GM12864 (cell line): ENCODE measurements around the gene MTIF3.

Experiments used
- DNase-seq: peaks from one replicate; pipeline ENCODE4 v3.0.0-alpha.2; 2011; ENCODE audit warnings: low read depth
- H3K4me3 ChIP-seq: 2 replicates; pipeline ENCODE4 v1.5.1; 2011; ENCODE audit warnings: mild to moderate bottlenecking, low read depth, low read length, control low read depth
- TF ChIP-seq, protein P1 (sequence below): IDR thresholded peaks from 2 replicates; pipeline ENCODE4 v1.5.1; 2011; ENCODE audit warnings: low read depth, mild to moderate bottlenecking, moderate library complexity, low read length, control low read depth, inconsistent platforms; ENCODE audit errors: missing control alignments

MTIF3 gene

DNA sequence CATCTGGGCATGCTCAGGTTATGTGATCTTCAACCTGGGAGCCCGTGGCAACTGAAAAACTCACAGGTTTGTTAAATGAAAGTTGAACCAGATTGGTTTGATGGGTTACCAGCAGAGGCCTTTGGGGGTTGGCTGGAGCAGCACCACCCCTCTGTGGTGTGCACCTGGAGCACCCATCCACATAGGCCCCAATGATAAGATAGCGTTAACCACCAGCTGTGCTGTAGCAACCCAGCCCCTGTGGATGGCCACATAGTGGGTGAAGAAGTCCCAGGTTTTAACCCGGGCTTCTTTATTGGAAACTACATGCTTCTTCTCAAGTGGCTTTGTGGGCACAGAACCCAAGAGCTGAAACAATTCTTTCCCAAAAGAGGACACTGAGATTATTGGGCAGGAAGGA is 22.6 kb upstream of the MTIF3 start:
- no peak for DNase-seq
- TF ChIP-seq, protein P1, sequence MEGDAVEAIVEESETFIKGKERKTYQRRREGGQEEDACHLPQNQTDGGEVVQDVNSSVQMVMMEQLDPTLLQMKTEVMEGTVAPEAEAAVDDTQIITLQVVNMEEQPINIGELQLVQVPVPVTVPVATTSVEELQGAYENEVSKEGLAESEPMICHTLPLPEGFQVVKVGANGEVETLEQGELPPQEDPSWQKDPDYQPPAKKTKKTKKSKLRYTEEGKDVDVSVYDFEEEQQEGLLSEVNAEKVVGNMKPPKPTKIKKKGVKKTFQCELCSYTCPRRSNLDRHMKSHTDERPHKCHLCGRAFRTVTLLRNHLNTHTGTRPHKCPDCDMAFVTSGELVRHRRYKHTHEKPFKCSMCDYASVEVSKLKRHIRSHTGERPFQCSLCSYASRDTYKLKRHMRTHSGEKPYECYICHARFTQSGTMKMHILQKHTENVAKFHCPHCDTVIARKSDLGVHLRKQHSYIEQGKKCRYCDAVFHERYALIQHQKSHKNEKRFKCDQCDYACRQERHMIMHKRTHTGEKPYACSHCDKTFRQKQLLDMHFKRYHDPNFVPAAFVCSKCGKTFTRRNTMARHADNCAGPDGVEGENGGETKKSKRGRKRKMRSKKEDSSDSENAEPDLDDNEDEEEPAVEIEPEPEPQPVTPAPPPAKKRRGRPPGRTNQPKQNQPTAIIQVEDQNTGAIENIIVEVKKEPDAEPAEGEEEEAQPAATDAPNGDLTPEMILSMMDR = no peak
- H3K4me3 ChIP-seq = no peak overlapping the region

DNA sequence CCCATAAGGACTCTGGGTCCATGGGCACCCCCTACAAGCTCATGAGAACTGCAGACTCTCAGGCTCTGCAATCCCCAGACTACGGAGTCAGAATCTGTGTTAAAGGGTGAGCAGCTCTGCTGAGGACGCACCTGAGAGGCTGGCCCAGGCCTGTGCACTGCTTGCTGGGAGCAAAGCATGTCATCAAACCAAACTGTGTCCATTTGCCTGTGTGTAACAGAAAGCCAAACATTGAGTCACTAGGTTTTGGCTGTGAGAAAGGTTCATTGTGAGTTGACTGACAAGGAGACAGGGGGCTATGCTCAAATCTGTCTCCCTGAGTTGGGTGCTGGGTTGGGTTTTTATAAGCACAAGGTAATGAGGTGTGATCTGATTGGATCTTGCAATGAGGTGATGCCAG is 22.1 kb upstream of the MTIF3 start:
- H3K4me3 ChIP-seq = no peak overlapping the region
- DNase-seq = no peak
- TF ChIP-seq, protein P1 = no peak

DNA sequence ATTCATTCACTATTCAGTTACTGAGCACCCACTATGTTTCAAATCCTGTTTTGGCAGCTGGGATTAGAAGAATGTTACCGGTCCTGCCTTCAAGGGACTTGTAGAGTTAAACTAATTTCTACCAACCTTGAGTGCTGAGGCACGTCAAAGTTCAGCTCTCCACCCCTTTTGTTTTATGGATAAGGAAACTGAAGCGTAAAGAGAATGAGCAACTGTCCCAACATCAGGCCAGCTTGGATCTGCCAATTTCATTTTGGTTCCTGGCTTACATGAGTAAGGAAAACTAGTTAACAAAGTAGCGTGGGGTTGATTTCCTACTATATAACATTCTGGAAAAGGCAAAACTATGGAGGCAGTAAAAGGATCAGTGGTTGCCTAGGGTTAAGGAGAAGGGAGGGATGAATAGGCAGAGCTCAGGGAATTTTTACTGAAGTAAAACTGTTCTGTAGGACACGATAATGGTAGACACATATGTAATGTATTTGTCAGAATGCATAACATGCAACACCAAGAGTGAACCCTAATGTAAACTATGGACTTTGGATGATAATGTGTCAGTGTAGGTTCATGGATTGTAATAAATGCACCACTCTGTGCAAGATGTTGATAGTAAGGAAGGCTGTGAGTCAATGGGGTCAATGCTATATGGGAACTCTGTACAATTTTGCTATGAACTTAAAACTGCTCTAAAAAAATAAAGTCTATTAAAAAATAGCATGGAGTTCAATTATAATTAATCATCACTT is 19.9 kb upstream of the MTIF3 start:
- no peak for DNase-seq
- H3K4me3 ChIP-seq = no peak overlapping the region
- TF ChIP-seq, protein P1 = no peak

DNA sequence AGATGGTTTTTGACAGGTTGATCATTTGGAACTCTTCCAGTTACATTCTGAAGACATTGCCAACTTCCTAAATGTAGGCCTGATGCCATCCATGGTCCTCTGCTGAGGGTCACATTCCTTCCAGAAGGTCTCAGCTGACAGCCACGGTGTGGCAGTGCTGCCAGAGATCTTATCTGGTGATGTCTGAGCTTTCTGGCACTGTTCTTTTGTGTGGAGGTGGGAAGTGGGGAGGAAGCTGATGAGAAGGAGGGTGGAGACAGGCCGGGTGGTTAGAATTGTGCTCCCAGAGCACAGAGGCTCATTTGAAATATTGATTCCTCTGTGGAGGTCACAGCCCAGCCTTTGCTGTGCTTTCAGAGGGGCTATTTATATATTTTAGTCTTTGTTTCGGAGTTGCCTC is 16.1 kb upstream of the MTIF3 start:
- H3K4me3 ChIP-seq = no peak overlapping the region
- DNase-seq = no peak
- TF ChIP-seq, protein P1 = no peak

DNA sequence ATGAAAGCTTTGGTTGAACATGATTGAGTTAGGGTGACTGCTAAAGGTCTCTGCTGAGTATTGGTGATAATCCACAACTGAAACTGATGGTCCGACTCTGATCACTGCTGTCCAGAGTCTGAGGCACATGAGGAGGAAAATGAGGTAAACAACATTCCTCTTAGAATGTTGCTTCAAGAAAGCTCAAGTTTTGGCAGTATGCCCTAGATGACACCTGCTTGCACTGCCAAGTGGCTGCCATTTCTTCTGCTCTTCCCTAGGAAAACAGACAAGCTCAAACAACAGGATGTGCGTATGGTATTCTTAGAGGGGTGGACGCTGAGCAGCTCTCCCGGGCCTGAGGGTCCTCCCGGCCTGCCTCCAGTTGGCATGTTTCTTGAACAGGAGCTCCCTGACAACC is 15.2 kb upstream of the MTIF3 start:
- DNase-seq = no peak
- H3K4me3 ChIP-seq = no peak overlapping the region
- TF ChIP-seq, protein P1 = no peak

DNA sequence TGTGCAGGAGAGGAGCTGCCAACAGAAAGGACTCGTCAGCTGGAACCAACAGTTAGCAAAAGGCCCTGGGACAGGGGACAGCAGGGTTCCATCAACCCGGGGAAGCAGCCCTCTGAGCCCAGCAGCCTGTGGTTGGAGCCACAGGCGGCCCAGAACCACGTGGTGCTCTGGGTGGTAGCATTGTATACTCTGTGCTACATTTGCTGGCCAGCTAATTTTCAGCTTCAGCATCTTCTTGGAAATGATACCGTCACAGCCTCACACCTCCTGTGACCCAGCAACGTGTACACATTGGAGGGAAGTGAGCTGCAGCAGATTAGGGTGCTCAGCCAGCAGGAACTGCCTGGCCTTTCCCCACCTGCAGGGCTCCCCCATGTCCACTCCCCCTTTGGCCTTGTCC is 13.1 kb upstream of the MTIF3 start:
- TF ChIP-seq, protein P1 = no peak
- H3K4me3 ChIP-seq = no peak overlapping the region
- no peak for DNase-seq
